ENCODE measurements around the gene IFNA13. TPM values are rescaled to one million over a fixed set of nuclear protein-coding genes. Genes with fewer than 3 reads are reported as not detected.

IFNA13 gene
- total and polyA plus RNA-seq, 2 of the 13 experiments (the other 11 are each of a cell fraction or from before 2014, with no cell fraction given), result not detected

DNA sequence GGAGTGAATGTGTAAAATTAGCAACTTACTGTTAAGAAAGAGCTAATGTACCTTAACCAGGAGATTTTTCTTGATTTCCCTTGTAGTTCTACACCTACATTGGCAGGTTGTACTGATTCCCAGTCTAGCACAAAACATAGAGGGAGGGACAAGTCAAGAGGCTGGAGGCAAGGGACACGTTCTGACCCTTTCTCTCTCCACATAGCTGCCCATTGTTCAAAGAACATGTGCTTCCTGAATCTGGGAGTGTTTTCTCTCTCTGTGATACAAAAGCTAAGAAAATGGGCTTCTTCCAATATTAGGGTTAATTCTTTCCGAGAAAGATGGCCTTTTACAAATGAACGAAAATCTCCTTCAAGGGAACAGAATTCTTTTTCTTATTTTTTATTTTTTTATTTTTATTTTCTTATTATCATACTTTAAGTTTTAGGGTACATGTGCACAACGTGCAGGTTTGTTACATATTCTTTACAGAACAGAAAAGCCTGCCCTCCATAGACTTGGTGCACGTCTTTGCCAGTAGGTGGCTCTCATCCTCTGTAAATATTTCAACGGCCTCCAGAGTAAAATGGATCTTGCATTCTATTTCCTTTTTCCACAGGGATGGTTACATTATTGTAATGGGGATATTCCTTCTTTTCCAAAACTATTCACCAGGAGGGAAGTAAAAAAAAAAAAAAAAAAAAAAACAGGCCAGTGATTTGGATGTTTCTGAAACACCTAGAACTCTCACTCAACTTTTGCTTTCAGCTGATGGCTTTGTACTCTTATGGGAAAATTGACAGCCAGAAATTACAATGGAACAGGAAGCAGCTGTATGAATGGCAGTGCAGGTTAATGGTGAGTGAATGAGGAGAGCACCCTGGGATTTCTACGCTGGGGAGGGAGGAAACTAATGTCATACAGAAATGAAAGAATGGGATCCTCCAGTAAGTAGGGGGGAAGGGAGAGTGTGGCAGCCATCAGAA lies 49.6 kb downstream of the IFNA13 start:
- H3K79me2 ChIP-seq (ENCODE audit: insufficient read depth, low read length), result no peaks in the 10 kb centered on the region
- H3K27ac ChIP-seq (ENCODE audit: extremely low read length, insufficient read depth, low read length), result no peak overlapping the region
- H4K20me1 ChIP-seq (ENCODE audit: insufficient read depth, low read length), result no peaks in the 10 kb centered on the region
- peak overlapping the region; percentile 40 for H2AFZ ChIP-seq (ENCODE audit: low read length)
- POLR2A ChIA-PET, result no interaction called here
- ATAC-seq (peak; percentile 92), DNase-seq (ENCODE audit: low spot score) (peak; percentile 24), FAIRE-seq (peak; percentile 58)
- 17% methylated on average over 7 of the region's 7 CpGs for WGBS (ENCODE audit: low lambda C conversion rate)
- H3K27me3 ChIP-seq (ENCODE audit: control insufficient read depth in 1 of 2, insufficient read depth in 2 of 2, low read length in 2 of 2), result no peaks in the 10 kb centered on the region
- H3K4me3 ChIP-seq (replicated peaks in 1 of 3; ENCODE audit: insufficient read depth in 1 of 3, low read depth in 2 of 3, low read length in 3 of 3), result no peak overlapping the region
- TF ChIP-seq ELF3 (CRISPR knock-in tag; IDR thresholded peaks at IDR 0.05), result 0 out of 2 replicates have a peak, but pooled peaks have one; percentile 20
- peak; percentile 28; the same call in 1 of the 2 replicates for TF ChIP-seq SMC3 (IDR thresholded peaks at IDR 0.05; ENCODE audit: low read length)
- TF ChIP-seq, protein P1, sequence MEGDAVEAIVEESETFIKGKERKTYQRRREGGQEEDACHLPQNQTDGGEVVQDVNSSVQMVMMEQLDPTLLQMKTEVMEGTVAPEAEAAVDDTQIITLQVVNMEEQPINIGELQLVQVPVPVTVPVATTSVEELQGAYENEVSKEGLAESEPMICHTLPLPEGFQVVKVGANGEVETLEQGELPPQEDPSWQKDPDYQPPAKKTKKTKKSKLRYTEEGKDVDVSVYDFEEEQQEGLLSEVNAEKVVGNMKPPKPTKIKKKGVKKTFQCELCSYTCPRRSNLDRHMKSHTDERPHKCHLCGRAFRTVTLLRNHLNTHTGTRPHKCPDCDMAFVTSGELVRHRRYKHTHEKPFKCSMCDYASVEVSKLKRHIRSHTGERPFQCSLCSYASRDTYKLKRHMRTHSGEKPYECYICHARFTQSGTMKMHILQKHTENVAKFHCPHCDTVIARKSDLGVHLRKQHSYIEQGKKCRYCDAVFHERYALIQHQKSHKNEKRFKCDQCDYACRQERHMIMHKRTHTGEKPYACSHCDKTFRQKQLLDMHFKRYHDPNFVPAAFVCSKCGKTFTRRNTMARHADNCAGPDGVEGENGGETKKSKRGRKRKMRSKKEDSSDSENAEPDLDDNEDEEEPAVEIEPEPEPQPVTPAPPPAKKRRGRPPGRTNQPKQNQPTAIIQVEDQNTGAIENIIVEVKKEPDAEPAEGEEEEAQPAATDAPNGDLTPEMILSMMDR (CRISPR knock-in tag; IDR thresholded peaks at IDR 0.05), result peak; percentile 70
- TF ChIP-seq, protein P2, sequence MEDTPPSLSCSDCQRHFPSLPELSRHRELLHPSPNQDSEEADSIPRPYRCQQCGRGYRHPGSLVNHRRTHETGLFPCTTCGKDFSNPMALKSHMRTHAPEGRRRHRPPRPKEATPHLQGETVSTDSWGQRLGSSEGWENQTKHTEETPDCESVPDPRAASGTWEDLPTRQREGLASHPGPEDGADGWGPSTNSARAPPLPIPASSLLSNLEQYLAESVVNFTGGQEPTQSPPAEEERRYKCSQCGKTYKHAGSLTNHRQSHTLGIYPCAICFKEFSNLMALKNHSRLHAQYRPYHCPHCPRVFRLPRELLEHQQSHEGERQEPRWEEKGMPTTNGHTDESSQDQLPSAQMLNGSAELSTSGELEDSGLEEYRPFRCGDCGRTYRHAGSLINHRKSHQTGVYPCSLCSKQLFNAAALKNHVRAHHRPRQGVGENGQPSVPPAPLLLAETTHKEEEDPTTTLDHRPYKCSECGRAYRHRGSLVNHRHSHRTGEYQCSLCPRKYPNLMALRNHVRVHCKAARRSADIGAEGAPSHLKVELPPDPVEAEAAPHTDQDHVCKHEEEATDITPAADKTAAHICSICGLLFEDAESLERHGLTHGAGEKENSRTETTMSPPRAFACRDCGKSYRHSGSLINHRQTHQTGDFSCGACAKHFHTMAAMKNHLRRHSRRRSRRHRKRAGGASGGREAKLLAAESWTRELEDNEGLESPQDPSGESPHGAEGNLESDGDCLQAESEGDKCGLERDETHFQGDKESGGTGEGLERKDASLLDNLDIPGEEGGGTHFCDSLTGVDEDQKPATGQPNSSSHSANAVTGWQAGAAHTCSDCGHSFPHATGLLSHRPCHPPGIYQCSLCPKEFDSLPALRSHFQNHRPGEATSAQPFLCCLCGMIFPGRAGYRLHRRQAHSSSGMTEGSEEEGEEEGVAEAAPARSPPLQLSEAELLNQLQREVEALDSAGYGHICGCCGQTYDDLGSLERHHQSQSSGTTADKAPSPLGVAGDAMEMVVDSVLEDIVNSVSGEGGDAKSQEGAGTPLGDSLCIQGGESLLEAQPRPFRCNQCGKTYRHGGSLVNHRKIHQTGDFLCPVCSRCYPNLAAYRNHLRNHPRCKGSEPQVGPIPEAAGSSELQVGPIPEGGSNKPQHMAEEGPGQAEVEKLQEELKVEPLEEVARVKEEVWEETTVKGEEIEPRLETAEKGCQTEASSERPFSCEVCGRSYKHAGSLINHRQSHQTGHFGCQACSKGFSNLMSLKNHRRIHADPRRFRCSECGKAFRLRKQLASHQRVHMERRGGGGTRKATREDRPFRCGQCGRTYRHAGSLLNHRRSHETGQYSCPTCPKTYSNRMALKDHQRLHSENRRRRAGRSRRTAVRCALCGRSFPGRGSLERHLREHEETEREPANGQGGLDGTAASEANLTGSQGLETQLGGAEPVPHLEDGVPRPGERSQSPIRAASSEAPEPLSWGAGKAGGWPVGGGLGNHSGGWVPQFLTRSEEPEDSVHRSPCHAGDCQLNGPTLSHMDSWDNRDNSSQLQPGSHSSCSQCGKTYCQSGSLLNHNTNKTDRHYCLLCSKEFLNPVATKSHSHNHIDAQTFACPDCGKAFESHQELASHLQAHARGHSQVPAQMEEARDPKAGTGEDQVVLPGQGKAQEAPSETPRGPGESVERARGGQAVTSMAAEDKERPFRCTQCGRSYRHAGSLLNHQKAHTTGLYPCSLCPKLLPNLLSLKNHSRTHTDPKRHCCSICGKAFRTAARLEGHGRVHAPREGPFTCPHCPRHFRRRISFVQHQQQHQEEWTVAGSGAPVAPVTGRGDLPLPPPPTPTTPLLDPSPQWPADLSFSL (CRISPR knock-in tag; IDR thresholded peaks at IDR 0.05), result no peak
- TF ChIP-seq STAG1 (CRISPR knock-in tag; IDR thresholded peaks at IDR 0.05), result peak; percentile 53
- no peak for TF ChIP-seq NR3C1 (CRISPR knock-in tag; IDR thresholded peaks at IDR 0.05)
- H3K4me1 ChIP-seq (ENCODE audit: insufficient read depth, low read length), result no peaks in the 10 kb centered on the region
- CTCF ChIA-PET (ENCODE audit: low intra/inter-chr PET ratio, low total read pairs), result interaction anchor here (1.9 to 2.0 kb wide), 2 partner anchors 78 to 472 kb away, joined by 6 read pairs; no protein-coding TSS in a partner anchor
- H3K9me3 ChIP-seq (ENCODE audit: low read length), result no peaks in the 10 kb centered on the region
- H3K36me3 ChIP-seq (replicated peaks in 1 of 2; ENCODE audit: control insufficient read depth in 1 of 2, insufficient read depth in 2 of 2, low read length in 2 of 2), result peaks cover 0 to 3% of the 10 kb centered on the region in 2 experiments; a peak in 1 of 5 replicates
- H3K4me2 ChIP-seq (ENCODE audit: low read depth, low read length), result no peak overlapping the region
- no TSS peak for BruUV-seq (replicated peaks)
- intact Hi-C loops (cut with micrococcal nuclease; ENCODE audit: unreplicated experiment) (loop anchor here (1.0 to 2.0 kb wide), 3 partner anchors 79 to 471 kb away; no protein-coding TSS in a partner anchor), in situ Hi-C loops (cut with HindIII; ENCODE audit: extremely low pct_ligation_motif_present, low pct_unique_long_range_greater_than_20kb) (loop anchor here (5.0 kb wide), 2 partner anchors 79 to 134 kb away; no protein-coding TSS in a partner anchor)
- no peak overlapping the region for H3K9ac ChIP-seq (ENCODE audit: insufficient read depth, low read depth, low read length)
